T-helper 2 cell treated with Interferon-gamma antibody and Interleukin-4, amounts not matched to agents 5 μg/mL and 100 μg/mL, for 36 hours (primary cell): ENCODE measurements around the gene WDR72.
"Not testable (repeated sequence)": the region's sequence is repeated elsewhere in the genome, so short reads cannot be mapped to it uniquely, and the experiment has no call there.

Experiments used
- DNase-seq: peaks from one replicate; pipeline ENCODE4 v3.0.0; 2021; ENCODE audit warnings: low spot score
- H3K27ac Mint-ChIP-seq: one replicate; pipeline ENCODE4 v1.8.0; 2021; ENCODE audit warnings: mild to moderate bottlenecking, mixed read lengths
- H3K27me3 Mint-ChIP-seq: one replicate; pipeline ENCODE4 v1.8.0; 2021; ENCODE audit warnings: low read depth, mixed read lengths
- H3K36me3 Mint-ChIP-seq: one replicate; pipeline ENCODE4 v1.8.0; 2021; ENCODE audit warnings: low read depth, mixed read lengths
- H3K4me1 Mint-ChIP-seq: one replicate; pipeline ENCODE4 v1.8.0; 2021; ENCODE audit warnings: low read depth, mixed read lengths
- H3K4me3 Mint-ChIP-seq: one replicate; pipeline ENCODE4 v1.8.0; 2022; ENCODE audit warnings: mild to moderate bottlenecking, moderate library complexity, mixed read lengths
- H3K9me3 Mint-ChIP-seq: one replicate; pipeline ENCODE4 v1.8.0; 2021; ENCODE audit warnings: mixed read lengths

Gene WDR72

DNA sequence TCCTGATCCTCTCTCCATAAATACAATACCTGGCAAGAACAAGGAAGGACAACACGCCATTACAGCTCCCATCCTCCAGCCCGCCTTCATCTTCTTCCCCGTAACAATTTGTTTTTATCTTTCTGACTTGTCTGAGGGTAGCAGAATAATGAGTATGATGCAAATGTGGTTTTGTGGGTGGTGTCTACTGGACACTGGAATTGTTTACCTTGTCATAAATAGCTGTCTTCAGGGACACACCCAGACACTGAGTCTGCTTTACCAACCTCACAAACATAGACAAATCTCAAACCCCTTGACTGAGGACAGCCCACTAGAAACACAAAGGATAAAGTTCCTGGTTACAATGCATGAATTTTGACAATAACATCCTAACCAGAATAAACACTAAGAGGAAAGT lies 13.4 kb downstream of the WDR72 start:
- Mint-ChIP-seq H3K4me3 (no peak overlapping the region), H3K4me1 (no peaks in the 10 kb centered on the region), H3K27me3 (no peaks in the 10 kb centered on the region), H3K9me3 (no peaks in the 10 kb centered on the region), H3K27ac (no peak overlapping the region), H3K36me3 (no peaks in the 10 kb centered on the region)
- DNase-seq: no peak

GRCh38 chr15:53739651-53740050 lies 19.8 kb downstream of the WDR72 start:
- Mint-ChIP-seq H3K27me3 (no peaks in the 10 kb centered on the region), H3K9me3 (no peaks in the 10 kb centered on the region), H3K4me3 (no peak overlapping the region), H3K4me1 (no peaks in the 10 kb centered on the region), H3K27ac (no peak overlapping the region), H3K36me3 (no peaks in the 10 kb centered on the region)
- DNase-seq: no peak

- H3K4me3 Mint-ChIP-seq: no peak overlapping the region
- no peak for DNase-seq
- H3K27me3 Mint-ChIP-seq: no peaks in the 10 kb centered on the region
- no peak overlapping the region for H3K27ac Mint-ChIP-seq
- no peaks in the 10 kb centered on the region for H3K4me1 Mint-ChIP-seq
- no peaks in the 10 kb centered on the region for H3K9me3 Mint-ChIP-seq
- no peaks in the 10 kb centered on the region for H3K36me3 Mint-ChIP-seq
Observed at GRCh38 chr15:53739187-53739586, 20.3 kb downstream of the WDR72 start.

DNA sequence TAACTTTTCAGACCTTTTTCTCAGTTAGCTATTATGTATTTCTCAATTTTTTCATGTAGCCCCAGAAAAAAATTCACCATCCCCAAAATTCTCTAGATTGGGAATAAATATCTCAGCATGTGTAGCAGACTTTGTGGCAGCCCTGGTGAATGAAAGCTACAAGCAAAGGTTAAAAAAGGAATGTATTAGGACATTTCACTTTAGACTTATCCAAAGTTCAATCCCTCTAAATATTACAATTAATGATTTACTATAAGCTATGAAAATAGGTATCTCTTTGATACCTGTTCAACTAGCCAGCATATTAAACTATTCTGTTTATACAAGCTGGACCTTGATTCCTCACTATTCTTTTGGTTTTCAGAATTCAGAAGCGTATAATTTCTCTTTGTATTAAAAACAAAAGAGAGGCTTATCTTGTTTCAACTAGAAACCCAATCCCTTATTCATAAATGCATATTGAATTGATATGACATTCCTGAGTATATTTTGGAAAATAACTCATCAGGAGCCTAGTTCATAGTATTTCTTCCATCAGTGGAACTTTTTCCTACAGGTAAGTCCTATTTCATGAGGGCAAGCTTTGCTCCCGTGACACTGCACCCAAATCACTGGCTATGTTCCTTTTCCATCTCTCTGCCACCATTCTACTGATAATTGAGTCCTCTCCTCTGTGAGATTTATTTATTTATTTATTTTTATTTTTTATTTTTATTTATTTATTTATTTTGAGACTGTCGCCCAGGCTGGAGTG lies 38.0 kb downstream of the WDR72 start:
- DNase-seq: no peak
- H3K4me1 Mint-ChIP-seq: no peaks in the 10 kb centered on the region
- H3K27ac Mint-ChIP-seq: no peak overlapping the region
- H3K27me3 Mint-ChIP-seq: no peaks in the 10 kb centered on the region
- no peaks in the 10 kb centered on the region for H3K36me3 Mint-ChIP-seq
- no peaks in the 10 kb centered on the region for H3K9me3 Mint-ChIP-seq
- H3K4me3 Mint-ChIP-seq: no peak overlapping the region

DNA sequence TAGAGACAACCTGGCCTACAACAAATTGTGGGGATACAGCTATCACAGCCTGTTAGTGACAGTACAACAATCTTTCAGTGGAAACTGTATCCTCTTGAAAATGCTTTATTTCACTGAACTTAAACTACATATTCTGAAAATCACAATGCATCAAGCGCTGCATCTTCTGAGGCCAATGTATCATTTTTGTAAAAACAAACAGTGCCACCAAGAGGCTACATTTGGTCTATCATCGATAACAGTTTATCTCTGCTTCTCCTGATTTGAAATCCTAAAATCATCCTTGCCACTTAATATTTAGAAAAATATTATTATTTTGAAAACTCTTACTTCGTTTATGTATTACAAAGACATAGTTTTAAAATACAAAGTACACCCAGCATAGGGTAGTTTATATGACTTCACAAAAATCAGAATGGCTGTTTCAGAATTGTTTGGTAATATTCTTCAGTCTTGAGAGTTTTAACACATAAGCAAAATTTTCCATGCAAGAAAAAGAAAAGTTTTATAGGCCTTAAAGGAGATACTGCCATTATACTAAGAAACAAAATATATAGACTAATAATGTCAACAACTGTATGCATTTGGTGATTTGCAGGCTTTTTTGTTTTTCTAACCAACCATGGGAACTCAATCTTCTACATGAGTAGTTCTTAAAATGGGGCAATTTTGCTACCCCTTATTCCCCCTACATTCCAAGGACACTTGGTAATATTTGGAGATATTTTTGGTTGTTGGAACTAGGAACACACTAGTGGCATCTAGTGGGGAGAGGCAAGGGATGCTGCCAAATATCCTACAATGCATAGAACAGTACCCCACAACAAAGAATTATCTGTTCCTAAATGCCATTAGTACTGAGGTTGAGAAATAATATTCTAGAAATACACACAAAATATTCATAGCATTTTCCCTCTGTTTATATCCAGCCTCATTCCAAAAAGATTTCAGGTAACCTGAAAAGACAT lies 42.3 kb downstream of the WDR72 start:
- Mint-ChIP-seq H3K36me3 (no peaks in the 10 kb centered on the region), H3K27me3 (no peaks in the 10 kb centered on the region), H3K9me3 (no peaks in the 10 kb centered on the region), H3K27ac (no peak overlapping the region), H3K4me1 (no peaks in the 10 kb centered on the region), H3K4me3 (no peak overlapping the region)
- DNase-seq: no peak

DNA sequence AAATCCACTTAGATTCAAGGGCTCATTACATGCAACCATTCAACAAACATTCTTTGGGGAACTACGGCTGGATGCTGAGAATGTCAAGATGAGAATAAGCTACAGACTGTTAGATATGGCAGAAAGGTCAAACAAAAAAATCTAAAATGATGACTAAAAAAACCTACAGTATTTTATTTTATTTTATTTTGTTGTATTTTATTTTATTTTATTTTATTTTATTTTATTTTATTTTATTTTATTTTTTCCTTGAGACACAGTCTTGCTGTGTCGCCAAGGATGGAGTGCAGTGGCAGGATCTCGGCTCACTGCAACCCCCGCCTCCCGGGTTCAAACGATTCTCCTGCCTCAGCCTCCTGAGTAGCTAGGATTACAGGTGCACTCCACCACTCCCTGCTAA lies 46.2 kb downstream of the WDR72 start:
- DNase-seq: no peak
- H3K27ac Mint-ChIP-seq: no peak overlapping the region
- no peaks in the 10 kb centered on the region for H3K27me3 Mint-ChIP-seq
- H3K36me3 Mint-ChIP-seq: no peaks in the 10 kb centered on the region
- H3K4me1 Mint-ChIP-seq: no peaks in the 10 kb centered on the region
- H3K9me3 Mint-ChIP-seq: no peaks in the 10 kb centered on the region
- H3K4me3 Mint-ChIP-seq: no peak overlapping the region

- no peaks in the 10 kb centered on the region for H3K36me3 Mint-ChIP-seq
- no peak overlapping the region for H3K27ac Mint-ChIP-seq
- no peak for DNase-seq
- H3K4me3 Mint-ChIP-seq: no peak overlapping the region
- H3K4me1 Mint-ChIP-seq: no peaks in the 10 kb centered on the region
- no peaks in the 10 kb centered on the region for H3K27me3 Mint-ChIP-seq
- no peaks in the 10 kb centered on the region for H3K9me3 Mint-ChIP-seq
Observed at GRCh38 chr15:53710906-53711305, 48.6 kb downstream of the WDR72 start.

DNA sequence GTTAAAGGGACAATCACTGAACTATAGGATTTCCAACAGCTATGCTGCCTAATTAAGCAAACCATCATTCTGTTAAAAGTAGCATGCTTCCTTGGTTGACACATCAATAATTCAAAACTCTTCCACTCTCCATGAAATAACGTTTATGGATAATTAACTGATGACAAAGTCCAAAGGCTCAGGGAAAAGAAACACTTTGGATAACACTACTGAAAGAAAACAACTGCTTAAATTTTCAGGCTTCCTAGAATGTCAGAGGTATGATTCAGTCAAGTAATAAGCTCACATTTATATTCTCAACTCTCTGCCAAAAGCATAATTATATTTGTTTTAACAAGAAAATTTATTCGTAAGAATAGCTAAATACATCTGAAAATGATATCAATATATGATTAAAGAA lies 49.6 kb downstream of the WDR72 start:
- no peak overlapping the region for H3K4me3 Mint-ChIP-seq
- H3K9me3 Mint-ChIP-seq: no peaks in the 10 kb centered on the region
- H3K4me1 Mint-ChIP-seq: no peaks in the 10 kb centered on the region
- no peak for DNase-seq
- H3K27ac Mint-ChIP-seq: no peak overlapping the region
- no peaks in the 10 kb centered on the region for H3K27me3 Mint-ChIP-seq
- no peaks in the 10 kb centered on the region for H3K36me3 Mint-ChIP-seq

GRCh38 chr15:53695365-53695764 lies 64.1 kb downstream of the WDR72 start:
- no peaks in the 10 kb centered on the region for H3K36me3 Mint-ChIP-seq
- no peak overlapping the region for H3K4me3 Mint-ChIP-seq
- H3K4me1 Mint-ChIP-seq: no peaks in the 10 kb centered on the region
- no peaks in the 10 kb centered on the region for H3K27me3 Mint-ChIP-seq
- no peak overlapping the region for H3K27ac Mint-ChIP-seq
- peaks cover 2% of the 10 kb centered on the region for H3K9me3 Mint-ChIP-seq
- no peak for DNase-seq

DNA sequence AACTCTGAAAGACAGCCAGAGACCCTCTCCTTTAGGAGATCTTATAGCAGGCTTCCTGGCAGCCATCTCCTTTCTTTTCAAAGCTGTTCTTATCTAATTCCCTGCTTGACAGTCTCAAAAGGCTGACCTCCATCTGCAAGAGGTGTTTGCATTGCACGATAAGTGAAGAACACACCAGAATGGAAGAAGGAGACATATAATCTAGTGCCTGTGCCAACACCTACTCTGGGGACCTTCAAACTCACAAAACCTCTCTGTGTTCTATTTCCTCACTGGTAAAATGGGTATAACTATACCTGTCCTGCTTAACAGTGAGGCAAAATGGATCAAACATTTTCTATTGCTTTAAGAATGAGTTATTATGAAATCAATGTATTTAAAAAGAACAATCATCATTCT lies 65.0 kb downstream of the WDR72 start:
- Mint-ChIP-seq H3K9me3 (peaks cover 4% of the 10 kb centered on the region), H3K4me1 (no peaks in the 10 kb centered on the region), H3K36me3 (no peaks in the 10 kb centered on the region), H3K27ac (no peak overlapping the region), H3K4me3 (no peak overlapping the region), H3K27me3 (no peaks in the 10 kb centered on the region)
- no peak for DNase-seq

DNA sequence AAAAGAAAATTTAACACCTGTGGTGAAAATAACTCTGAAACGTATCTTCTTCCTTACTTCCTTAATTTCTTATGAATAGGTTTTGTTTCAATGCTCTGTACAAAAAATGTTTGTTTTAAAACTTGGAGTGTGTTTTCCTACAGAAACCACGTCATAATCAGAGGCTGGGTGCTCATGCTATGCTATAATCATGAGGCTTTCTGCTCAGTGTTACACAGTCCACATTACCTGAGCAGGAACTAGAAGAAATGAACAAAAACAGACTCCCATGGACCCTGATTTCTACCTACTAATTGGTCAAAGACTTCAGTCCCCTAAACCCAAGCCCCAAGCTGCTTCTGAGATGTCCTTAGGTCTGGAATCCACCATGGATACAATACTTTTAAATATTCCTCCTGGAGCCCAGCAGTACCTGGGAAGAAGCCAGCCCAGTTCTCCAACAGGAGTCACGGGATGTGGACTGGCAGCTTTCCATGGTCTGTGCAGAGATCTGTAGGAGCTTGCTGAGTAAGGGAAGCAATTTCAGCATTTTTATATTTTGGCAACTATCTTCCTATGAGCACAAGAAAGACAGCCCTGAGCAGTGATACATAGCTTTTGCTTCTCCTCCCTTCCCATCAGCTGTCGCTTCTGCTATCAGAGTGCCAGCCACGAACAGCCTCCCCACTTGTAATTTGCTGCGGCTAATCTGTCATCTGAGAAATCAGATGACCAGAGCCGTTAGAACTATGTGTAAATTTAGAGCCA lies 65.6 kb downstream of the WDR72 start:
- H3K27ac Mint-ChIP-seq: no peak overlapping the region

GRCh38 chr15:53684162-53684561 lies 75.3 kb downstream of the WDR72 start:
- H3K27ac Mint-ChIP-seq, H3K27me3 Mint-ChIP-seq, H3K4me3 Mint-ChIP-seq, DNase-seq, H3K9me3 Mint-ChIP-seq, H3K4me1 Mint-ChIP-seq, H3K36me3 Mint-ChIP-seq: not testable (repeated sequence)

More for the DNA sequence above, 65.6 kb downstream of the WDR72 start:
- Mint-ChIP-seq H3K27me3 (no peaks in the 10 kb centered on the region), H3K4me3 (no peak overlapping the region), H3K36me3 (no peaks in the 10 kb centered on the region), H3K9me3 (peaks cover 4% of the 10 kb centered on the region), H3K4me1 (no peaks in the 10 kb centered on the region)
- no peak for DNase-seq

- no peaks in the 10 kb centered on the region for H3K36me3 Mint-ChIP-seq
- no peaks in the 10 kb centered on the region for H3K27me3 Mint-ChIP-seq
- peaks cover 4% of the 10 kb centered on the region for H3K9me3 Mint-ChIP-seq
- no peak overlapping the region for H3K4me3 Mint-ChIP-seq
- H3K4me1 Mint-ChIP-seq: no peaks in the 10 kb centered on the region
- H3K27ac Mint-ChIP-seq: no peak overlapping the region
- no peak for DNase-seq
Observed at GRCh38 chr15:53681056-53681455, 78.4 kb downstream of the WDR72 start.

DNA sequence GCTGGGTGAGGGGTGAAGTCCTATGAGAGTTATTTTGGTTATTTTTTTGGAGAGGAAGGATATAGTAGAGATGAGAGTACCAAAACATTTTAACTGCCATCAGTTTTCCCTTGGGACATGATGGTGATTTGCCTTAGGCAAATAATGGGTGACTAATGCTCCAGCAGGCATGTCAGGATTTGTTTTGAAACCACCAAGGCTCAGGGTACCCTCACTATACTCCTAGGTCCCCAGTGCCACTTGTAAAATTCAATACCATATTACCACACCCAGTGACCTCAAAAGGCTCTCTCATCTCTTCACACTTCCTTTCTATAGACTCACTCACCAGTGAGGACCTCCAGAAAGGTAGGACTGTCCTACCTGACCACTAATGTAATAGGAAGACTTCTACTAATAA lies 83.6 kb downstream of the WDR72 start:
- Mint-ChIP-seq H3K4me1 (no peaks in the 10 kb centered on the region), H3K9me3 (peaks cover 4% of the 10 kb centered on the region), H3K27ac (no peak overlapping the region), H3K36me3 (no peaks in the 10 kb centered on the region), H3K27me3 (no peaks in the 10 kb centered on the region), H3K4me3 (no peak overlapping the region)
- no peak for DNase-seq
